NCI-H1105 (cell line): Measurements from ENCODE around the gene THRAP3.

ENCODE experiments used
- DNase-seq: peaks from one replicate; lab custom pipeline; 2025; lab: John Stamatoyannopoulos, UW

THRAP3 gene

DNA sequence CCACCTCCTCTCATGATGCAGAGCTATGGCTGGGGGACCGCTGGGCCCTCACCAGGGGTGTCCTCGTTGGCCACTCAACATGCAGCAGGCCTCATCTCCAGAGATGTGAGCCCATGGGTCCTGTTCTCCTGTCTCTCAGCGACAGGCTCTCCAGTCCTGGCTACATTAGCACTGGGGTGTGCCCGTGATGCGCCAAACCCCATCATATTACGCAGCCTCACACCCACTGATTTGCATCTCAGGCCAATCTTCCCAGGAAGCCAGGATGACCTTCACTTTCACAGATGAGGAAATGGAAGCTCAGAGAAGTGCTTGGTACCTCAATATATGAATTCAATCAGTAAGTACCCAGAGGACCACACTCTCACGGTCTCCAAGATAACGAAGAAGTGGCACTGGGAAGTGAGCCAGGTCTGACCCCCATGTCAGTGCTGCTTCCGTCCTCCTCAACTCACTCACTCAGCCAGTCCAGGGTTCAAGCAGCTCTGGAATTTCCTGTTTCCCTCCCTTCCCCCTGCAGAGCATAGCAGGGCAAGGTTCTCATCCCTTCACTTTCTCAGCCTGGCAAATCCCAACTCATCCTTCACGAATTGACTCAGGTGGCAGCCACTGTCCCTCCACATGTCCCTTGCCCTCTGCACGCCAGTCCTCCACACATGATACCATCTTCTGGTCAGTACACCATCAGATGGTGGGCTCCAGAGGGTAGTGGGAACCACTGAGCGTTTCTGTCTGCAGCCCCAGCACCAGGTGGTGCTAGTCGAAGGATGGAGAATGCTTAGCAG, 128.1 kb downstream of the THRAP3 start:
- no peak for DNase-seq

DNA sequence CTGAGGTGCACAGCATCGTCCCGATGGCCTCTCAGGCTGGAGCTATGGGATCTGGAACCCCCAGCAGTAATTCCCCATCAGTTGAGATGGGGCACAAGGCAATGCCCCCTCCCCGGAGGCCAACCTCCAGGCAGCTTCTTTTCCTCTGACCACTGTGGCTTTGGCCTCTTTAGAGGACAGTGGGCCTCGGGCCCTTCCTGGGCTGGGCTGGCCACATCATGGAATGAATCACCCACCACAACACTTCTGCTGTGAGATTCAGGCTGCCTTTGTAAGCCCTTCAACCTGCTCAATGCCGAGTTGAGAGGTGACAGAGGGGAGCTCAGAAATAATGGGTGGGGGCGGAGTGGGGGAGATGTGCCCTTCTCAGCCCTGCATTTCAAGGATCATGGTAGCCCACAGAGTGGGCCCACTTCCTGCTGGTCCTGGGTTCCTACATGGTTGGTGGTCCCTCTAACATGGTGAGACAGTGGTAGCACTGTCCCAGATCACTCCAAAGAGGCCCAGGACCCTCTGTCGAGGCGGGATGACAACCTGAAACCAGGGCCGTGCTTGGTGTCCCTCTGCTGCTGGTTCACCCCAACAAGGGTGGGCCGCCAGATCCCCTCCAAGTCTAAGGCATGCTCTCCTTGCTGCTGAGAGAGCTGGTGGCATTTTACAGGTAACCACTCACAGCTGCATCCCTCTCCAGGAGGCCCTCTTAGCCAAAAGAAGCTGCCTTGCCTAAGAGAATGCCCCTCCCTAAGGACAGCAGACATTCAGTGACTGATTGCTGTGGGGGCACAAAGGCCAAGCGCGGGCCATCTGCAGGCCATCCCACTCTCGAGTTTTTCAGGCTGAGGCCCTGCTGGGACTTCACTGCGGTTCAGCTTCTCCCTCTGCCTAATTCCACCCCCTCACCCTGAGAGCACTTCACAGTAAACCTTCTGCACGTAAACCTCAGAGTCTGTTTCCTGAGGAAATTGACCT, 129.0 kb downstream of the THRAP3 start:
- no peak for DNase-seq

DNA sequence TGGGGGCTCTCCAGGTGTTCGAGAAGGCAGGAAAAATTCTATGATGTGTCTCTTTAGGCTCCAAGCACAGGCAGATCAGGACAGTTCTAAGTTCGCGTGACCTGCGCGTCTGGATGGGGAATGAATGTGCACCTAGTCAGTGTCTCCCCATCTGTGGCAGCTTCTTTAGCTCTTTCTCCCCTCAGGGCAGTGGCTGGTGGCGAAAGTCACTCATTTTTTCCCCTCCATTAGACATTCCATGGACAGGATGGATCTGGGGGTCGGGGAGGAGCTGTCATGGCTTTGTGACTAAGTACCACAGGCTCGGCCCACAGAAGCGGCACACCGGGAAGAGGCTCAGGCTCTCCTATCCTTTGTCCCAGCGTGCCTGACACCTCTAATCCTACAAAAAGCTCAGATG, 130.2 kb downstream of the THRAP3 start:
- no peak for DNase-seq
